Measurements from ENCODE around the gene SLC22A1.

GRCh38 chr6:160079686-160080043 lies 42.0 kb upstream of the SLC22A1 start:
- no peak for TF ChIP-seq CTCF (IDR thresholded peaks at IDR 0.05; ENCODE audit: low read depth, low read length)
- no peak for TF ChIP-seq MYC (IDR thresholded peaks at IDR 0.05; ENCODE audit: low read depth, low read length)
